CD4-positive, alpha-beta T cell treated with Interleukin-15 for 4 hours (primary cell): ENCODE data around the gene ACAN.

ENCODE experiments used
- DNase-seq: peaks from one replicate; pipeline ENCODE4 v3.0.0-alpha.2; 2020; ENCODE audit warnings: low spot score

The ACAN gene

GRCh38 chr15:88843334-88843733 is 40.1 kb downstream of the ACAN start:
- no peak for DNase-seq

DNA sequence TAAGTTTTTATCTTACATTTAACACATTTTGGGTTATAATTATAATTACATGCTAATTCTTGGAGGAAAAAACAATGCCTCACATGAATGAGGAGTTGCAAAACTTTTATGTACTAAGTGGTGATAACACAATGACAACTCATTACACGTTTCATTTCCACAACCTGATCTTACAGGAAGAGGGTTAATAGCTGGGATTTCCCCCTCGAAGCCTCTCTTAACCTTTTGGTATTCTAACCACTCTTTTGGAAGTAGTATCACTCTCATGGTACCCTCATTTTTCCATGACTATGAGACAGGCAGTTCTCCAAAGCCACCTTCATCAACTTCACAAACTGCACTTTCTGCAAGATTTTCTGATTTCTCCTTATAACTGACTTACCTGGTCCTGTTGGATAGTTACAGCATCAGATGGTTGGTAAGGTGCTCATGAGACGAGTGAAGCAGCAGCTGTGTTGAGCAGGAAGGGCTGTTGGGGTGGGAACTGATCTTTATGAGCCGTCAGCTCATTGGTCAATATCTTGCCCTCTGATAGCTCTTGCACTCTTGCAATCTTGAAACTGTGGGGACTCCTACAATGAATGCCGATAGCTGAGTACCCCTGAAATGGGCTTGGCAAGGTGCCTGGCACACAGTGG is 41.6 kb downstream of the ACAN start:
- DNase-seq, result no peak

DNA sequence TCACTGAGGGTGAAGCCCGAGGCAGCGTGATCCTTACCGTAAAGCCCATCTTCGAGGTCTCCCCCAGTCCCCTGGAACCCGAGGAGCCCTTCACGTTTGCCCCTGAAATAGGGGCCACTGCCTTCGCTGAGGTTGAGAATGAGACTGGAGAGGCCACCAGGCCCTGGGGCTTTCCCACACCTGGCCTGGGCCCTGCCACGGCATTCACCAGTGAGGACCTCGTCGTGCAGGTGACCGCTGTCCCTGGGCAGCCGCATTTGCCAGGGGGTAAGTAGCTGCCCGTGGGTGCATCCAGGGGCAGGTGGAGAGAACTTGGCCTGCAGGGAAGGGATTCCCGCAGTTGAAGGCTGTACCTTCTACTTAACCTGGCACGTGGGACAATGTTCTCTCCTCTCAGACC is 42.4 kb downstream of the ACAN start:
- DNase-seq, result no peak

DNA sequence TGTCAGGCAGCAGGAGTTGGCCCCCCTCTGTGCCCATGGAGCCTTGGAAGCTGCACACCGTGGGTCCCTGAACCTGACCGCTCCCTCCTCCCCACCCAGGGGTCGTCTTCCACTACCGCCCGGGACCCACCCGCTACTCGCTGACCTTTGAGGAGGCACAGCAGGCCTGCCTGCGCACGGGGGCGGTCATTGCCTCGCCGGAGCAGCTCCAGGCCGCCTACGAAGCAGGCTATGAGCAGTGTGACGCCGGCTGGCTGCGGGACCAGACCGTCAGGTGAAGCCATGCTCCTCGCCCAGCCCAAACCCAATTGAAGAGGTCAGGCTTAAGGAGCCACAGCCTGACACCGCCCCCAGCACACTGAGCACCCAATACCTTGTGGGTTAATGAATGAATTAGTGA is 43.9 kb downstream of the ACAN start:
- DNase-seq, result no peak

- DNase-seq, result no peak
Observed at GRCh38 chr15:88848203-88848602, 45.0 kb downstream of the ACAN start.

- DNase-seq, result no peak
Observed at GRCh38 chr15:88849376-88850072, 46.3 kb downstream of the ACAN start.

DNA sequence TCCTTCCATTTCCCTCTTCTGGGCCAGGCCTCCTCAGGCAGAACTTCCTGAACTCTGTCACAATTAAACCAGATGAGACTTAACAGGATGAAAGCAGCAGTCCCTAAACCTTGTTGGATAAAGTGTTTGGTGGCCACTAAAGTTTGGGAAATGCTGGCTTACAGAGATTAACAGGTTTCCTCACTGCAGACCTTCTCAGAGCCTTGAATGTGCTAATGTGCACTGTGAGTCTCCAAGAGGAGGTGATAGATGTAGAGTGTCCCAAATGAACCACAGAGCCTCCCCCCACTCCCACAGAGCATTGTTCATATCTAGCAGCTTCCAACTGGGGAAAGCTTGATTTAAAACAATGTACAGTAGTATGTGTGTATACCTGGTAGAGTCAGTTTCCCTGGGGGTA is 49.2 kb downstream of the ACAN start:
- DNase-seq, result no peak

DNA sequence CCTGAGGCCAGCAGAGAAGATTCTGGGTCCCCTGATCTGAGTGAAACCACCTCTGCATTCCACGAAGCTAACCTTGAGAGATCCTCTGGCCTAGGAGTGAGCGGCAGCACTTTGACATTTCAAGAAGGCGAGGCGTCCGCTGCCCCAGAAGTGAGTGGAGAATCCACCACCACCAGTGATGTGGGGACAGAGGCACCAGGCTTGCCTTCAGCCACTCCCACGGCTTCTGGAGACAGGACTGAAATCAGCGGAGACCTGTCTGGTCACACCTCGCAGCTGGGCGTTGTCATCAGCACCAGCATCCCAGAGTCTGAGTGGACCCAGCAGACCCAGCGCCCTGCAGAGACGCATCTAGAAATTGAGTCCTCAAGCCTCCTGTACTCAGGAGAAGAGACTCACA is 55.7 kb downstream of the ACAN start:
- no peak for DNase-seq

DNA sequence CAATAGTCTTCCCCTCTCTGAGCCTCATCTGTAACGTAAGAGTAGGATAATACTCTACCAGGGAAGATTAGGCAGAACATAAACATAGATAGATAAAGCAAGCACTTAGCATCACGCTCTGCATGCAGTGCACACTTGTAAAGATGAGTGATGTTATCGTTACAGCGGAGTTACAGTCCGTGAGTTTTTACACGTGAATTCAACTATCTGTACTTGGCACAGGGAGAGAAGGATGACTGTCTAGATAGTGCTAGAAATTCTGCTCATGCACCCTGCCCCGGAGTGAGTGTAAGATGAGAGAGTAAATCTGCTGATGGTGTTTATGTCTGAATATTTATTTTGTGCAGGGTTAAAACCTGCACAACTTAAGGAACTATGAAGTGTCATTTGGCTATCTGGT is 56.3 kb downstream of the ACAN start:
- DNase-seq, result no peak

GRCh38 chr15:88860212-88860611 is 57.0 kb downstream of the ACAN start:
- DNase-seq, result no peak

DNA sequence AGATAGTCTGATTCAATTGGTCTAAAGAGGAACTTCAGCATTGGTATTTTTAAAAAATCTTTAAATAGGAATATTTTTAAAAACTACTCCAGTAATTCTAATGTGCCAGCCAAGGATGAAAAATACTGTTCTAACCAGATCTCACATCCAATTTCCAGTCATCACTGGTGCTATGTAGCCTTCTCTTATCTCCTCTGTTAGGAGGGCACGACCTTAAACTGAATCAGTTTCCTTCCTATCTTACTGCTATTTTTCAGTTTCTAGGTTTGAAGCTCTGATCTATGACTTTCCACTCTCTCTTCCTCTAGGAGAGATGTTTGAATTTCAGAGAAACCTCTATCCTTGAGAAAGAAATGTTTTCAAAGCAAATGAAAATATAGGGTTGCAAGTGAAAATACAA is 60.2 kb downstream of the ACAN start:
- no peak for DNase-seq

DNA sequence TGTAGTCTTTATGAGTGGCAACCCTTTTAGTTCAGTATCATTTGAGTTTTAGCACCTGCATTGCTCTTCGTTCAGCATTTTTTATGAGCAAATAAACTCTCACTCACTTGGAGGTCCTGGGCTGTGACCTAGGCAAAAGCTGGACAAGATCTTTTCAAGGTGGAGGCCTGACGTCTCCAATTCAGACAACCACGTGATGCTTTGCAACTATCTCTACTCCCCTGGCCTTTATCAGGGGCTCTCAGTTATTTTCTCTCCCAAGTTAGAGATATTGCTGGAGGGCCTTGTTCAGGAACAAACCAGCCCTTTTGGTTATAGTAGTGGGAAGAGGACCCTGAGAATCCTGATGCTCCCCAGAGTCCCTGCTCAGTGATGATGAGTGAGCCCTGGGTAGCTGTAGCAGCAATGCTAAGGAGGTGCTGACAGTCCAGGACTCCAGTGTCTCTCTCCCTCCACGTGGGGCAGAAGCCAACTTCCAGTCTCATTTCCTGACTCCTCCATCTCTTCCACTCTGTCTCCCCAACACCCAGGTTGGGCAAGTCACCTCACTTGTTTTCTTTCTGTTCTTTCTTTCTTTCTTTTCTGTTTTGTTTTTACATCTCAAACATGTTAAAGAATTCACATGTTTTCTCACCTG is 61.7 kb downstream of the ACAN start:
- no peak for DNase-seq

- no peak for DNase-seq
Observed at GRCh38 chr15:88865498-88866099, 62.4 kb downstream of the ACAN start.

GRCh38 chr15:88866295-88866881 is 63.2 kb downstream of the ACAN start:
- DNase-seq, result no peak

- DNase-seq, result no peak
Observed at GRCh38 chr15:88871313-88871712, 68.1 kb downstream of the ACAN start.

DNA sequence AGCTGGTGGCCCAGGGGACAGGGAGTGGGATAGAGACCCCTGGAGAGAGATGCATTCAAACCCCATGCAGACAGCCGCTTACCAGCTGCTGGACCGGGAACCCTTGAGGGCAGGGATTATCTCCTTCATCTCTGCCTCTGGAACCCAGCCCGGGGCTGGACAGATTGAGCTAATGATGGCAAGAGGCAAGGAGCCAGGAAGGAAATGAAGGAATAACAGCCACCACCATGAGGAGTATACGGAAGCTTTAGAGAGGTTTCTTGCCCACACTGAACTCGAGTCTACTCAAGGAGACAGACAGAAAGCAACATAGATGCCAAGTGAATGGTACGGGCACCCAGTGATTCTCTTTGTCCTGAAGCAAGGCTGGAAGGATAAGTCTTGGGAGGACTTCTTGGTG is 68.9 kb downstream of the ACAN start:
- no peak for DNase-seq

- DNase-seq, result no peak
Observed at GRCh38 chr15:88872706-88873105, 69.5 kb downstream of the ACAN start.

GRCh38 chr15:88873786-88874185 is 70.5 kb downstream of the ACAN start:
- no peak for DNase-seq

- DNase-seq, result no peak
Observed at GRCh38 chr15:88874275-88874674, 71.0 kb downstream of the ACAN start.

- no peak for DNase-seq
Observed at GRCh38 chr15:88874684-88875083, 71.4 kb downstream of the ACAN start.

- DNase-seq, result no peak
Observed at GRCh38 chr15:88876573-88876972, 73.3 kb downstream of the ACAN start.

DNA sequence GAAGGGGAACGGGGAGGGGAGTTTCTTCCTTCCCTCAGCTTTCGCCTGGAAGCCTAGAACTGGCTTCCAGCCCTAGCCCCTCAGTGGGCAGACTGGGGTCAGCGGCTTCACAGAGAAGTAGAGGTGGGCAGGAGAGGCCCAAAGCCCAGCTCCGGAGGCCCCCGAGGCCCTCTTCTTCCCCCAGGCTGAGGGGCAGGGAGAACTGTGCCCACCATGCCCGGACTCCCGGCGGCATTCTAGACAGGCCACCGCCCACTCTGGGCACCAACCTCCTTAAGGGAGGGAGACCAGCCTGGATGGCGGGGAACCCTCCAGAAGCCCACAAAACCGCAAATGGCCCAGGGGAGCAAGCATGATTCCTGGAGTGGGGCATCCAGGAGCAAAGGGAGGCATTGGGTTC is 74.2 kb downstream of the ACAN start:
- no peak for DNase-seq

GRCh38 chr15:88877906-88878305 is 74.7 kb downstream of the ACAN start:
- DNase-seq, result no peak
